Glutamatergic neuron (in vitro differentiated cells): ENCODE results near the gene VWA2. TPM values are rescaled to one million over a fixed set of nuclear protein-coding genes. Genes with fewer than 3 reads are reported as not detected.
A peak's percentile ranks its signal among the peaks of the same experiment; 100 is the strongest.

ENCODE experiments used
- DNase-seq: peaks from one replicate; pipeline ENCODE4 v3.0.0; 2022
- H3K27ac Mint-ChIP-seq: one replicate; pipeline ENCODE4 v1.8.0; 2020; ENCODE audit warnings: mild to moderate bottlenecking, mixed read lengths, inconsistent platforms; ENCODE audit not compliant: unreplicated experiment
- H3K27me3 Mint-ChIP-seq: one replicate; pipeline ENCODE4 v1.8.0; 2020; ENCODE audit warnings: mild to moderate bottlenecking, moderate library complexity, mixed read lengths, inconsistent platforms; ENCODE audit not compliant: unreplicated experiment
- H3K36me3 Mint-ChIP-seq: one replicate; pipeline ENCODE4 v1.8.0; 2020; ENCODE audit warnings: mild to moderate bottlenecking, mixed read lengths, inconsistent platforms; ENCODE audit not compliant: unreplicated experiment
- H3K4me1 Mint-ChIP-seq: one replicate; pipeline ENCODE4 v1.8.0; 2020; ENCODE audit warnings: mild to moderate bottlenecking, low read depth, mixed read lengths, inconsistent platforms; ENCODE audit not compliant: unreplicated experiment
- H3K4me3 Mint-ChIP-seq: one replicate; pipeline ENCODE4 v1.8.0; 2020; ENCODE audit warnings: mild to moderate bottlenecking, mixed read lengths, inconsistent platforms; ENCODE audit not compliant: unreplicated experiment
- H3K9me3 Mint-ChIP-seq: one replicate; pipeline ENCODE4 v1.8.0; 2020; ENCODE audit warnings: mild to moderate bottlenecking, moderate library complexity, mixed read lengths, inconsistent platforms; ENCODE audit not compliant: unreplicated experiment
- total RNA-seq: library from RNA; stranded (reverse); fragmentation: NEBNext Ultra II Directional; extraction: Animal tissue kit (Norgen Biotek cat#: 25700); gene quantifications from one replicate; pipeline ENCODE4 v1.2.1, GENCODE V29; 2021; ENCODE audit not compliant: unreplicated experiment
- TF ChIP-seq, protein P1 (sequence below): fragments of 200-600 bp; sonication (generic); IDR thresholded peaks from one replicate; pipeline ENCODE4 v1.5.0; 2021; ENCODE audit not compliant: partially characterized antibody, unreplicated experiment

Gene VWA2
- total RNA-seq, 1 donor from 2014 or later = not detected

DNA sequence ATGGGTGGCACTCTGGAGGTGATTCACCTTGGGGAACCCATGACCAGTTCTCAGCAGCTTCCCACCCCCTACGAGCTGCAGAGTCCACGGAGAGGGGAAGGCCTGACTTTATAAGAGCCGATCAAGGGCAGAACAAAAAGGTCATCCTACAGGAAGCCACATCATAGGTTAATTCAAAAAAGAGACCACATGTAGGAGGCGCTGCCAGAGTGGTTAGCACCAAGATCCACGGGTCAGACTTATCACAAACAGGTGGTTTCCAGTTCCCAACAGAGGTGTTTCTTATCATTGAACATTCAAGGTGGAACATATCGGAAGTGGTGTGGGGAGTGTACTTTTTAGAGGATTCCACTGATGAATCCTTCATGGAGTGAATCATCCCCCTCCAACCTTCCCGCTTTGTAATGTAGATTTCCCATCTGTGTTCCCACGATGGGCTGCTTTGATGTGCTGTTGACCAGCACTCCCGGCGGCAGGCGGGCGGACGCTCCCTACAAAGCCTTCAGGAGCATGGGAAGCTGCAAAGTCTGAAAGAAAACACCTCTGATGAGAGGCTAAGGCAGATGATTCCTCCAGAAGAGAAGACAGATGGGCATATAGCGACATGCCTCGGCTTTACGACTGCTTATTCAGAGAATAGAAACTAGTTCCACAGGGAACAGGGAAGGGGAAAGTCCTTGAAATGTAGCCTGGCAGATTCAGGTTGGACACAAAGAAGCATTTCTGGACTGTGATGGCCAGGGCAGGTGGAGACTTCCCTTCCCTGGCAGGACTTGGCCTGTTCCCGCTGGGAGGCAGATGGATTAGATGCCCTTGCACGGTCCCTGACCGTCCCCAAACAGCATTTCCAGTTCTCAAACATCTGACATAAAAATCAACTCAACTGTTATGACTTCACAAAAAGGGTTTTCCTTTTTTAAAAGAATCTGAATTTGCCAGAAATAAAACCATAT lies 98.7 kb downstream of the VWA2 start:
- TF ChIP-seq, protein P1, sequence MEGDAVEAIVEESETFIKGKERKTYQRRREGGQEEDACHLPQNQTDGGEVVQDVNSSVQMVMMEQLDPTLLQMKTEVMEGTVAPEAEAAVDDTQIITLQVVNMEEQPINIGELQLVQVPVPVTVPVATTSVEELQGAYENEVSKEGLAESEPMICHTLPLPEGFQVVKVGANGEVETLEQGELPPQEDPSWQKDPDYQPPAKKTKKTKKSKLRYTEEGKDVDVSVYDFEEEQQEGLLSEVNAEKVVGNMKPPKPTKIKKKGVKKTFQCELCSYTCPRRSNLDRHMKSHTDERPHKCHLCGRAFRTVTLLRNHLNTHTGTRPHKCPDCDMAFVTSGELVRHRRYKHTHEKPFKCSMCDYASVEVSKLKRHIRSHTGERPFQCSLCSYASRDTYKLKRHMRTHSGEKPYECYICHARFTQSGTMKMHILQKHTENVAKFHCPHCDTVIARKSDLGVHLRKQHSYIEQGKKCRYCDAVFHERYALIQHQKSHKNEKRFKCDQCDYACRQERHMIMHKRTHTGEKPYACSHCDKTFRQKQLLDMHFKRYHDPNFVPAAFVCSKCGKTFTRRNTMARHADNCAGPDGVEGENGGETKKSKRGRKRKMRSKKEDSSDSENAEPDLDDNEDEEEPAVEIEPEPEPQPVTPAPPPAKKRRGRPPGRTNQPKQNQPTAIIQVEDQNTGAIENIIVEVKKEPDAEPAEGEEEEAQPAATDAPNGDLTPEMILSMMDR = no peak
- no peaks in the 10 kb centered on the region for H3K36me3 Mint-ChIP-seq
- H3K9me3 Mint-ChIP-seq = peaks cover 2% of the 10 kb centered on the region
- no peak for DNase-seq
- peaks cover 21% of the 10 kb centered on the region for H3K4me1 Mint-ChIP-seq
- peaks cover 9% of the 10 kb centered on the region for H3K27me3 Mint-ChIP-seq
- no peak overlapping the region for H3K27ac Mint-ChIP-seq
- H3K4me3 Mint-ChIP-seq = peak overlapping the region; percentile 42

DNA sequence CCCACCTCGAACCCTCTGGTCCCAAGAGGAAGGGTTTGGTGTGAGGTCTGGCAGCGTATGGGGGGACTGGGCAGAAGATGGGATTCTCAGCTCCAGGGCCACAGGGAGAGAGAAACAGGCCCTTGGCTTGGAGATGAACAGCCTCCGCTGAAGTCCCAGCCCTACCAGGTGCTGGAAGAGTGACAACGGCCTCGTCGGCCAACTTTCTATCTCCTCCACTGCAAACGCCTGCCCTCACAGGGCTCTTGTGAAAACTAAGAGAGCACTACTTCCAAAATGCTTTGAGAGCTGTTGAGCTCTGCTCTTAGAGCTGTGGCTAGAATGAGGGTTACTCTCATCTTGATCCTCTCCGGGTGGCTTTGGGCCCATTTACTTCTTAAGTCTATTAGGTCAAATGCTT lies 101.8 kb downstream of the VWA2 start:
- Mint-ChIP-seq H3K4me1 (peaks cover 20% of the 10 kb centered on the region), H3K36me3 (no peaks in the 10 kb centered on the region), H3K4me3 (no peak overlapping the region), H3K27me3 (peaks cover 9% of the 10 kb centered on the region), H3K9me3 (peaks cover 2% of the 10 kb centered on the region), H3K27ac (no peak overlapping the region)
- DNase-seq = no peak
- TF ChIP-seq, protein P1 = no peak

Other genes with a start within 250 kb of the VWA2 start
- gene ADRB1, start 195.4 kb upstream of the VWA2 start, total RNA-seq = not detected
- gene CCDC186, start 65.1 kb upstream of the VWA2 start, total RNA-seq = 15.7 TPM
- not detected for gene TDRD1, start 59.9 kb upstream of the VWA2 start, total RNA-seq
- gene AFAP1L2, start 165.2 kb downstream of the VWA2 start, total RNA-seq = 1.9 TPM